ENCODE measurements around the gene NUAK1.
A peak's percentile ranks its signal among the peaks of the same experiment; 100 is the strongest.

The NUAK1 gene

GRCh38 chr12:106128585-106129328, 10.0 kb downstream of the NUAK1 start:
- no peak for DNase-seq

DNA sequence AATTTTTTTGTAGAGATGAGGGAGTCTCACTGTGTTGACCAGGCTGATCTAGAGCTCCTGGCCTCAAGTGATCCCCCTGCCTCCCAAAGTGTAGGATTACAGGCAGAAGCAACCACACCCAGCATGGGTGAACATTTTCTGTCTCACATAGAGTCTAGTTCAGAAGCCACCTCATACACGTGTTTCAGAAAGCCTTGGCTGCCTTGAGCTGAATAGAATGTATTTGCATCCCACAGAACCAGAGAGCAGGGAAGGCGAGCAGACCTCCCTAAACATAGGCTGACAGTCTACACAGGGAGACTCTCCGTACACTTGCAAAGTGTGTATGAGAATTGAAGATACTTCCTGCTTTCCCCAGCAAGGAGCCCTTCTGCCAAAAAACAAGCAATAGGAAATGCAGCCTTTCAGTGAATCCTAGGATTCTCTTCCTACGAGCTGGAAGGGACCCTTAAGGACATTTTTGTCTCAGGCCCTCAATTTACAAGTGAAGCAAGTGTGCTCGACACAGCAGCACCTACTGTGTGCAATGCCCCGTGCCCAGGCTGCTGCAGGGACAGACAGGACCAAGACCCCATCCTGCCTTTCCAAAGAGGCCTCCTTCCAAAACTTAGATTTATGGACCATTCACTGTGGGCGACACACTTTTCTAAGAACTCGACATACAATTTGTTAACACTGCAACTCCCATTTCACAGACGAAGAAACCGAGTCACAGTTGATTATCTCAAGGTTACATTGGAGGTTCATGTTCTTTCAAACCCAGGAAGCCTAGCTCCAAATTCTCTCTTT, 11.2 kb downstream of the NUAK1 start:
- DNase-seq: no peak

DNA sequence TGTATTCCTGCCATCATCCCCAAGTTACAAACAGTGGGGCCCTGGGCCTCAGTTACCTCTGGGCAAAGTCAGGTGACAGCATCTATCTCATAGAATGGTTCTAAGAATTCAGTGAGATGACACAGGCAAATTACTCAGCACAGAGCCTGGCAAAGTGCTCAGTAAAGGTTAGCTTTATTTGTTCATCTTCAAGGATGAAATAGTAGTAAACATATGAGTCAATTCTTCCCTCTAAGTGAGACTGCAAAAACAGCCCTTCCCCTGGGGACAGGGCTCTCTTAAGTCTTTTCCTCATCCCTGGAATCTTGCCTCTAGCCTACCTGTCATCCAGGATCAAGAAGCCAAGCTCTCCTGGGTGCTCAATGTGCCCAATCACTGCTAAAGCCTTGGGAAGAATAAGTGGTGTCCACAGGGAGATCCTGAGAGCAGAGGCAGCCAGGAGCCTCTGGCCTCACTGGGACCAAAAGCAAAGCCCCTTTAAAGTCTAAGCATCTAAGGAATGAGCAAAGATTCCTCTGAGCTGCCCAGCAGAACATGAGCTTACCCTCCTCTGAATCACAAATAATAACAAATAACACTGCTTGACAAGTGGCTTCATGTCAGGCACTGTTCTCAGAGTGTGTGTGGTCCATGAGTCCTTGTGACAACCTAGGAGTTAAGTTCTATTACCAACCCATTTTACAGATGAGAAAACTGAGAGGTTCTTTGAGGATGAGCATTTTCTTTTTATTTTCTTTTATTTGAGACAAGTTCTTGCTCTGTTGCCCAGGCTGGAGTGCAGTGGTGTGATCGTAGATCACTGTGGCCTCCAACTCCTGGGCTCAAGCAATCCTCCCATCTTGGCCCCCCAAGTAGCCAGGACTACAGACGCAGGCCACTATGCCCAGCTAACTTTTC, 12.1 kb downstream of the NUAK1 start:
- DNase-seq: no peak

DNA sequence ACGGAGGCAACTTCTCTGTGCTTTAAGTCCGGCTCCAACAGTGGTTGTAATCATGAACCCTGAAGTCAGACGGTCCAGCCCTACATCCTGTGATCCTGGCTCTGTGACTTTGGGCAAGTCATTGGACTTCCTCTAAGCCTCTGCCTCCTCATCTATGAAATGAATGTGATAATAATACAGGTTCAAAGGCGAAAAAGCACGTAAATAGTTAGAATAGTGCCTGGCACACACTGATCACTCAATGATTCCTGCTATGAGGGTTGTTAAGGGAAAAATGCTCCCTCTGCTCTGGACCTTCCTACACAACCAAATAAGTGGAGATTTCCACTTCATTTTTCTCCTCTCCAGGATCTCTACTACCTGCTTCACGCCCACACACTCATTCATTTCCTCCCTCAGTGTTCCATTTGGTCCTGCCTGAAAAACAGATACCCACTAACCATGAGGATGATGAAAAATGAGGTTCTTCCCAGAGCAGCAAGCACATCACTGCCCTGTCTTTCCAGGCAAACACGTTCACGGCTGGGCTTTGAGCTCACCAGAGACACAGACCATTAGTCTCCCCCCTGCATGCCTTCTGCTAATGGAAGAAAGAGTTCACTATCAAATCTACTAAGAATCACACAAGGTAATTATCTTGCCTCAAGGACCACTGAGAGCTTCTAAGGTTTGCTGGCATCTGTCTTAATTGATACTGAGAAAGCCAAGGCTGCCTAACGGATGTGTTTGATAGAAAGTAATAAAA, 13.2 kb downstream of the NUAK1 start:
- DNase-seq: no peak

DNA sequence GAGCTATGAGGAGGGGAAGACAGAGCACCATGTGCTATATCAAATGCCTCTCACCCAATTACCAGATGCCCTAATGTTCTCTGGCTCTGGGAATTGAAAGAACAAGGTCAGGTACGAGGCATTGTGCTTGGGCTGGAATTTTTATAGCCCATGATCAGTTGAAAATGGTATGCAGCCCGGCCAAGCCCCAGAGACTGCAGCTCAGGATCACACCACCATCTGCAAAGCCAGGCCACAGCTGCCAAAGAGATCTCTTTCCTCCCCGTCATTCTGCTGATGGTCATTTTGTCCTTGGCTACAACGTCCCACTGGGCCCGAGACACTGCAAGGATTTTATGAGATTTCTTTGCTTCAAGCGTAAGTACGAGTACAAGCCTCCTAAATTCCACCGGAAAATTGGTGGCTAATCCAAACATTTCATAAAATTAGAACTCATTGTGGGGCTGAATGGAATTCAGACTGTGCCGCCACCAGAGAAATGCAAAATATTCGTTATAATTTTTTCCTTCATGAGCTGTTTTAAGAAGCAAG, 15.1 kb downstream of the NUAK1 start:
- no peak for DNase-seq

- no peak for DNase-seq
Measured at GRCh38 chr12:106123110-106123509, 15.6 kb downstream of the NUAK1 start.

- no peak for DNase-seq
Measured at GRCh38 chr12:106122004-106122403, 16.8 kb downstream of the NUAK1 start.

DNA sequence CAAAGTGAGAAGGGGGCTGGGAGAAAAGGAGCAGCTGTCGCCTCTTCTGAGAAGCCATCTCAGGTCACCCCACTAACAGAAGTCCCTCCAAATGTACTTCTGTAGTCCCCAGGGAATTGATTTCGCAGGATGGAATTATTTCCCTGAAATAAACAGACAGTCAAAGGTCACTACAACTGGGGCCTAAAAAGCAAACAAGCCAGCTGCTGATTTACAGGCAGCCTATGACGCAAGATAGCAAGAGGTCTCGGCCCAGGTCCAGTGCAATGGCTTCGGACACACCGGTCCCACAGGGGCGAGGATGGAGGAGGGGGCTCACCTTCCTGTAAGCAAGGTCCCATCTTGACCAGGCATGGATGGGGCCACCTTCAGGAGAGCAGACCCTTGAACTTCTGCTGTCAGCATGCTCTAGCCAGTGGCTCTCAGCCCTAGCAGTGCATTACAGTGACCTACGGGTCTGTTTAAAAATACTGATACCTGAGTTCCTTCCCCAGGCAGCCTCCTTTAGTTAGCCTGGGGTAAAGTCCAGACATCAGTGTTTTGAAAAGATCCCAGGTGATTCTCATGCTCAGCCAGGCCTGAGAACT, 18.1 kb downstream of the NUAK1 start:
- no peak for DNase-seq

DNA sequence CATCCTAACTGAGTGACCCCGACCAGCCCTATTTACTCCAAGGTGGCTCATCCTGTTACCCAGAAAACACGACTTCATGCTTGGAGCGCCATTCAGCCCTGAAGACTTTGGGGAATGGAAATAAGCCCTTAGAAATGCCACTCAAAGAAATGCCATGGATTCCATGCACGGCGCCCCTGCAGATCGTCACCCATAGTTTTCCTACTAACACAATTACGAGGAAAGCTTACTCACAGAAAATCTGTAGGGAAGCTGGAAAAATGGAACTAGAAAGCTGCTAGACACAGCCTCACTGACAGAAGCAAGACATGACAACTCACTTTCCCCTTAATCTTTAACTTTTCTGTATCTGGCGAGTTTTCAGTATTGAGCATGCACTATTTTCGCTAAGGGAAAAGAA, 19.5 kb downstream of the NUAK1 start:
- no peak for DNase-seq

- no peak for DNase-seq
Measured at GRCh38 chr12:106118381-106119130, 20.2 kb downstream of the NUAK1 start.

DNA sequence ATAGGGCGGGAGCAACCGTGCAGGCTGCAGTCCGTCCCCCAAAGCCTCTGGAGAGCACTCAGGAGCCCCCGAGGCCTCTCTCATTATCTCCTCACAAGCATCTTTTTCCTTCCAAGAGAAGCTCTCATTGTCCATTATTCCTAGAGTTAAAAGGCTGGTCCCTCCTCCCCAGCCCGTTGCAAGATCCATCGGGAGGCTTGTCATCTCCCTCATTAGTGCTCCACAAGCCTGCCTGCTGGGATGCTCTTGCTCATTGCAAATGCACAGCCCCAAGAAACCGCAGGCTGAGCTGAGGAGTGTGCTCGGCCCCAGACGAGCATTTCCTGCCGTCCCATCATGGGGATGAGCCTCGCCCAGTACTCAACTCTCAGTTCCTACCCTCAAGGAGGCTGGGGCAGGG, 23.3 kb downstream of the NUAK1 start:
- no peak for DNase-seq

DNA sequence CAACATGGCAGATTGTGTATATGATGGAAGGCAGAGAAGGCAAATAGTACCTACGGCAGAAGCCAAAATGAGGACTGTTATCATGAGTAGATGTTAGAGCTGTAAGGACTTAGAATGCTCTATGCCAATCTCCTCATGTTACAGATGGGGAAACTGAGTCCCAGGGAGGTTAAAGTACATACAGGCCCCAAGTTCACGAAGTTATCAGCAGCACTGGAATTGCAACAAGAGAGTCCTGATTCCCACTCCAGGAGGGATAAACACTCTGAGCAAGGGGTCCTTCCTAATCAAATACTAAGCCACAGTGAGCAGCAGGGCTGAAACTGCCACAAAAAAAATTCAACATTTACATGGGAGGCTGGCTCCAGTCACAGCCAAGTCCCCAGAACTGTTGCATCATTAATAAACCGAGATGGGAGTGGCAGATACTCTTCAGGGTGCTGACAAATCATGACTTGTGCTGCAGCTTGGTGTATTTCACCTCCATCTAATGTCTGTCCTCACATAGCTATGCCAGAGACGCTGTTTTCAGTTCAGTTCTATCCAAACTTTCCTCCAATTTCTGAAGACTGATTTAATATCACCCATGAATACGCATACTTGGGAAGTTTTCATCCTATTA, 24.2 kb downstream of the NUAK1 start:
- no peak for DNase-seq

DNA sequence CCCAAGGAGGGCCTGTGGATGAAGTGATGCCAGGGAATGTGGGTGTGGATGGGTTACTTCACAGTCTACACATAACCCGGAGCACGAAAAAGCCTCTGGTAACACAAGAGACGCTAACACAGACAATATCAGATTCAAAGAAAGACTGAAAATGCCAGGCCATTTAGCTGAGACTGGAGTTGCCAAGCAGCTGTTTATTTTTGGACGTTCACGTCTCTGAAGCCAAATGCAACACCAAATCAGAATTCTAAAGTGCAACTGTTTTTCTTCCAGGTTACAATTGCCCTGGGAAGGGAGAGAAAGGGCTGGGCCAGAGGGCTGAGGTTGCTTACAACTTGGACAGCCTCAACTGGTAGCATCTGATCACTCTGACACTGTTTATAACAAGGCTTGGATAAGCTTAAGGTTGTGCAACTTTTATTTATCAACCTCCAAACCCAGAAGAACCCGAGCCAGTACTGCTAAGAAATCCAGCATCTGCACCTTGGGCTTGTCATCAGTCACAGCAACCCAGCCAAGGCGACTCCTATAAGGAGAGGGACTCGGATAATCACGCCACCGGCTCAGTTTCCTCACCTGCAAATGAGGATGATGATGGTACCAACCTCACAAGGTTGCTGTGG, 24.8 kb downstream of the NUAK1 start:
- DNase-seq: no peak

GRCh38 chr12:106113446-106113823, 25.3 kb downstream of the NUAK1 start:
- no peak for DNase-seq

- peak; percentile 21 for DNase-seq
Measured at GRCh38 chr12:106113042-106113441, 25.7 kb downstream of the NUAK1 start.

- DNase-seq: no peak
Measured at GRCh38 chr12:106112145-106112821, 26.5 kb downstream of the NUAK1 start.

DNA sequence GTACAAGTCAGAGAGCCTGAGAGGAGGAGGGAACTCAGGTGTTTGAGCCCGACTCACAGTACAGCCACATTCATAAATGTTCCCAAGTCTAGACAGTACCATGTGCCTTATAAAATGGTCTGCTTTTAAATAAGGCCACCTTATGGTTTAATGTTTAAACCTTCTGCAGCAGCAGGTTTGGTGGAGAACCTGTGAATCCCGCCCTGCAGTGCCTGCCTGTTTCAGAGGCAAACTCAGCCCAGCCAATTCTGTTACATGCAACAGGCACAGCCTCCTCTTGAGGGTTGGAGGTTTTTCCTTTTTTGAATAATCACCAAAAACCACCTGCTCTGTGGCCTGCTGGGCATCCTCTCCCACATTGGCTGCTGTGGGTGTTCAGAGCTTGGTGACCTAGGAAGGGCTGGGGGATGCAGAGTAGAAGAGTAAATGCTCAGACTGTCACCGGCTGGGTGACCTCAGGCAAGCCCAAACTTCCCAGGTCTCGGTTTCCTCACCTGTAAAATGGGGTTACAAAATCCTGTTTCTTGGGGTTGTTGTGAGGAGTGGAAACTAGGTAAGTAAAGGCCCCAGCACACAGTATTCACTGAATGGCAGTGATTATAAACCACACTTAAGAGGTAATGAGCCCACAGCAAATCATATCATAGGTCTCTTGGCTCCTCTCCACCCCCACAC, 28.0 kb downstream of the NUAK1 start:
- no peak for DNase-seq

DNA sequence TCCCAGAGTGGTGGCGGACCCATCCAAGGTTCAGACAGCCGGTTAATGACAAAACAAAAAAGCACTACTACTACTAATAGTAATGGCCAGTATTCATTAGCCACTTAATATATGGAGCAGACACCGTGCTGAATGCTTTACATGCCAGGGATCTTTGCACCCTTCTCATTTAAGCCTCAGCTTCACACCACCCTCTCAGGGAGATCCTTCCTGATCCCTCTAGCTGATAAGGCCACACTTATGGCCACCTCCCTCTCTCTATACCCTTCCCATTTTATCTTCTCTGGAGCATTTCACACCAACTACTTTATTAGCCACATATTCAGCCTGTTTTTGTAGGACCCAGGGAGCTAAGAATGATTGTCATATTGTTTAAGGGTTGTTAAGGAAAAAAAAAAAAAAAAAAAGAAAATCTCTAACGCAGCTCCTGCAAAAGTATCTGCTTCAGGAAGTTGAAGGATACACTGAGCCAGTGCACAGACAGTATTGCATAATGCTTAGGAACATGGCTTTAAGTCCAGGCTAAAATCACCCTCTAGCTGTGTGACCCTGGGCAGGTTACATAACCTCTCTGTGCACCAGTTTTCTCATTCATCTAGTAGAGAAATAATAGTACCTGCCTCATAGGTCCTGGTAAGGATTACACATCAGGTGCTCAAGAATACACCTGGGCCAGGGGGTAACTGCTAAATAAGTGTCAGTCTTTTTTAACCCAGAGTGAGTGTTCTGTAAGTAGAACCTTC, 29.4 kb downstream of the NUAK1 start:
- DNase-seq: no peak
